Suprapubic skin (tissue), 4 donors: ENCODE data around the gene DDX31. TPM values are rescaled to one million over a fixed set of nuclear protein-coding genes. Genes with fewer than 3 reads are reported as not detected.

Source experiments
- DNase-seq, 2 donors: peaks; one replicate each; pipeline ENCODE4 v3.0.0-alpha.2; 2019; ENCODE audit warnings: low spot score in 2 of 2
- H3K27ac ChIP-seq: fragments of 200-600 bp; sonication (generic); one replicate; pipeline ENCODE4 v1.5.1; 2019
- H3K27me3 ChIP-seq: fragments of 200-600 bp; sonication (generic); one replicate; pipeline ENCODE4 v1.5.1; 2019
- H3K36me3 ChIP-seq: fragments of 200-600 bp; sonication (generic); one replicate; pipeline ENCODE4 v1.5.1; 2019
- H3K4me1 ChIP-seq: fragments of 200-600 bp; sonication (generic); one replicate; pipeline ENCODE4 v1.5.1; 2019
- H3K4me3 ChIP-seq: fragments of 200-600 bp; sonication (generic); one replicate; pipeline ENCODE4 v1.5.1; 2019; ENCODE audit warnings: mild to moderate bottlenecking
- H3K9me3 ChIP-seq: fragments of 200-600 bp; sonication (generic); one replicate; pipeline ENCODE4 v1.5.1; 2019
- EP300 ChIP-seq: sonication (generic); formaldehyde crosslinking; IDR thresholded peaks from one replicate; pipeline ENCODE4 v1.6.1; 2017; ENCODE audit warnings: antibody characterized with exemption
- POLR2A ChIP-seq, 2 donors: fragments of 450-650 bp; IDR thresholded peaks; one replicate each; pipeline ENCODE4 v1.6.1; 2017; ENCODE audit warnings: antibody characterized with exemption in 2 of 2, mild to moderate bottlenecking in 2 of 2, moderate library complexity in 2 of 2
- POLR2AphosphoS5 ChIP-seq, 3 donors: sonication (generic); formaldehyde crosslinking; IDR thresholded peaks; one replicate each; pipeline ENCODE4 v1.6.1; 2017; ENCODE audit warnings: antibody characterized with exemption in 3 of 3
- WGBS: methylation state at CpG from one replicate; pipeline ENCODE4 v1.1.5; 2018; 5-methylcytosine and 5-hydroxymethylcytosine counted together
- total RNA-seq, 4 donors: library from RNA; depleted of rRNA; stranded (reverse); fragments of >200 nt; gene quantifications; one replicate each; pipeline ENCODE4 v1.1.0, GENCODE V29; 2016
- TF ChIP-seq, protein P1 (sequence below), 2 donors: fragments of 200-600 bp in 1 of 2; fragments of 450-650 bp in 1 of 2; sonication (generic) in 1 of 2; IDR thresholded peaks; one replicate each; pipeline ENCODE4 v1.5.1; 2016 to 2019; ENCODE audit warnings: antibody characterized with exemption in 2 of 2, mild to moderate bottlenecking in 1 of 2, moderate library complexity in 1 of 2

DDX31 gene
- total RNA-seq, 4 donors from 2014 or later: 18.6 to 35.8 (median 20.5) TPM

DNA sequence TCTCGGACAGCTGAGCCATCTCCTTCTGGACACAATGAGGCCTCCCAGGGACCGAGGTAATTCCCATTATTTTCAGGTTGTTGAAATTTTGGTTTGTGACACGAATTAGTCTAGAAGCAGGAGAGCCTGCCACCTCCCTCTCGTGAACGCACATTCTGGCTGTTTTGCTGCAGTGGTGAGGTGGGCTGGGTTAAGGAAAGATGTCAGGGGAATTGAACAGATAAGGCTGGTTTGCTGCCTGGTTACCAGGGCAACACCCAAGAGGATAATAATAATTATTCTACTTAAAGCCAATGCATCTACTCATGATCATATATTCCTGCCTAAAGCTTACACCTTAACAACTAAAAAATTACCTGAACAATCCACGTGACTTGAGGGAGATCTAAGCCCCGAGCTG, 38.1 kb downstream of the DDX31 start:
- Histone ChIP-seq H3K36me3 (peaks cover 64% of the 10 kb centered on the region), H3K27me3 (no peaks in the 10 kb centered on the region), H3K4me1 (no peaks in the 10 kb centered on the region), H3K4me3 (no peak overlapping the region), H3K9me3 (no peaks in the 10 kb centered on the region), H3K27ac (no peak overlapping the region)
- WGBS: 86% methylated on average over 7 of the region's 7 CpGs
- TF ChIP-seq, protein P1, sequence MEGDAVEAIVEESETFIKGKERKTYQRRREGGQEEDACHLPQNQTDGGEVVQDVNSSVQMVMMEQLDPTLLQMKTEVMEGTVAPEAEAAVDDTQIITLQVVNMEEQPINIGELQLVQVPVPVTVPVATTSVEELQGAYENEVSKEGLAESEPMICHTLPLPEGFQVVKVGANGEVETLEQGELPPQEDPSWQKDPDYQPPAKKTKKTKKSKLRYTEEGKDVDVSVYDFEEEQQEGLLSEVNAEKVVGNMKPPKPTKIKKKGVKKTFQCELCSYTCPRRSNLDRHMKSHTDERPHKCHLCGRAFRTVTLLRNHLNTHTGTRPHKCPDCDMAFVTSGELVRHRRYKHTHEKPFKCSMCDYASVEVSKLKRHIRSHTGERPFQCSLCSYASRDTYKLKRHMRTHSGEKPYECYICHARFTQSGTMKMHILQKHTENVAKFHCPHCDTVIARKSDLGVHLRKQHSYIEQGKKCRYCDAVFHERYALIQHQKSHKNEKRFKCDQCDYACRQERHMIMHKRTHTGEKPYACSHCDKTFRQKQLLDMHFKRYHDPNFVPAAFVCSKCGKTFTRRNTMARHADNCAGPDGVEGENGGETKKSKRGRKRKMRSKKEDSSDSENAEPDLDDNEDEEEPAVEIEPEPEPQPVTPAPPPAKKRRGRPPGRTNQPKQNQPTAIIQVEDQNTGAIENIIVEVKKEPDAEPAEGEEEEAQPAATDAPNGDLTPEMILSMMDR (IDR thresholded peaks at IDR 0.05): no peak
- TF ChIP-seq POLR2AphosphoS5 (IDR thresholded peaks at IDR 0.05) (no peak), EP300 (no peak), POLR2A (IDR thresholded peaks at IDR 0.05) (no peak)
- DNase-seq: no peak

DNA sequence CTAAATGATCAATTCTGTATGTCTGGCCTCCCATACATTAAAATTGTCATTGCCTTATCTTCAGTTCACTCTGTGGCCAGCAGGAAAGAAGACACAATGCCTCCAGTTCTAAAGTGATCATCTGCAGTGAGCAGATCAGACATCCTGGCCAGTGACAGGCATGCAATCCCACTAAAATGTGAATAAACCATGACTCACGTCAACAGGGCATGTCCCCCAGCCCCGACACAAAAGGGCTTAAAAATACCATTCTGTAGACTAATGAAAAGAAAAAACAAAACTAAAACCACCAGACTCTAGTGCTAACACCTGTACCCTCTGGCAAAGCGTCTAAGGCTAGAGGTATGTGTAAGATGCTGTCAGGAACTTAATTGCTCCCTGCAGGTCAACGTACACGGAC, 38.5 kb downstream of the DDX31 start:
- 88% methylated on average over 5 of the region's 5 CpGs for WGBS
- no peaks in the 10 kb centered on the region for H3K4me1 ChIP-seq
- H3K36me3 ChIP-seq: peaks cover 63% of the 10 kb centered on the region
- H3K9me3 ChIP-seq: no peaks in the 10 kb centered on the region
- DNase-seq: no peak
- H3K27ac ChIP-seq: no peak overlapping the region
- no peak overlapping the region for H3K4me3 ChIP-seq
- no peak for TF ChIP-seq POLR2A (IDR thresholded peaks at IDR 0.05)
- no peak for TF ChIP-seq EP300
- no peaks in the 10 kb centered on the region for H3K27me3 ChIP-seq

DNA sequence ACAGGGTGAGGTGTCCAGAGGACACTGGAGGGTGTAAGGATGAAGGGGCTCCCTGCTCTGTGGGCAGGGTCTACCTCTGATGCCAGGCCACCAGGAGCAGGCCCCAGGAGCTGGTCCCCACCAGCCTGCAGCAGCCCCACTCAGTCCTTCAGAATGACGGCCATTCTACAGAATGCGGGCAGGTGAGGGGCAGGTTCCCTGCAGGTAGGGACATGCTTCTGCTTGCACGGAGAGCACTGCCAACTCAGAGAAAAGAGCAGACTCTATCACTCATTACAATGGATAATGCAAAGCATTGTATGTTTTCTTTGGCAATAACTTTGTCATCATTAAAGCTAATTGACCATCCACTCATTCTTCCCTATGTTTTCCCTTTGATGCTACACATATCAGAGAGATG, 39.0 kb downstream of the DDX31 start:
- Histone ChIP-seq H3K27ac (no peak overlapping the region), H3K36me3 (peaks cover 58% of the 10 kb centered on the region), H3K9me3 (no peaks in the 10 kb centered on the region), H3K4me1 (no peaks in the 10 kb centered on the region), H3K27me3 (no peaks in the 10 kb centered on the region), H3K4me3 (no peak overlapping the region)
- no peak for DNase-seq
- WGBS: 78% methylated on average over 3 of the region's 3 CpGs
- TF ChIP-seq POLR2A (IDR thresholded peaks at IDR 0.05) (no peak), EP300 (no peak), POLR2AphosphoS5 (IDR thresholded peaks at IDR 0.05) (no peak)
- TF ChIP-seq, protein P1 (IDR thresholded peaks at IDR 0.05): no peak

DNA sequence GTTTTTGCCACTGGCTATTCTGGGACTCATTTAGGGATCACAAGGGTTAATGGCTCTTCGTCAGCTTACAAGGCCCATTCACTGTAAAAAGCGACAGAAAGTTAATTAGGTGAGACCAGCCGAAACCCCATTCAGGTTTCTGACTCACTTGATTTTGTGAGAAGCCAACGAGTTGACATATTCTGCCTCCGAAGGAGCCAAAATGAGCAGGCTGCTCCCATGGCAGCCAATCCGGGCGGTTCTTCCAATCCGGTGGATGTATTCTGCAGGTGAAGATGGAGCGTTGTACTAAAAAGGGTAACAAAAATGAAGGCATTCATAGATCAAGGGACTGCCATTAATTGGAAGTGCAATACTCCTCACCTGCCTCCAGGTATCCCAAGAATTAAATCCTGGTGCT, 39.7 kb downstream of the DDX31 start:
- no peak for DNase-seq
- H3K4me3 ChIP-seq: no peak overlapping the region
- H3K27ac ChIP-seq: no peak overlapping the region
- 90% methylated on average over 9 of the region's 9 CpGs for WGBS
- H3K27me3 ChIP-seq: no peaks in the 10 kb centered on the region
- peaks cover 61% of the 10 kb centered on the region for H3K36me3 ChIP-seq
- H3K9me3 ChIP-seq: no peaks in the 10 kb centered on the region
- no peaks in the 10 kb centered on the region for H3K4me1 ChIP-seq
- TF ChIP-seq, protein P1 (IDR thresholded peaks at IDR 0.05): no peak

DNA sequence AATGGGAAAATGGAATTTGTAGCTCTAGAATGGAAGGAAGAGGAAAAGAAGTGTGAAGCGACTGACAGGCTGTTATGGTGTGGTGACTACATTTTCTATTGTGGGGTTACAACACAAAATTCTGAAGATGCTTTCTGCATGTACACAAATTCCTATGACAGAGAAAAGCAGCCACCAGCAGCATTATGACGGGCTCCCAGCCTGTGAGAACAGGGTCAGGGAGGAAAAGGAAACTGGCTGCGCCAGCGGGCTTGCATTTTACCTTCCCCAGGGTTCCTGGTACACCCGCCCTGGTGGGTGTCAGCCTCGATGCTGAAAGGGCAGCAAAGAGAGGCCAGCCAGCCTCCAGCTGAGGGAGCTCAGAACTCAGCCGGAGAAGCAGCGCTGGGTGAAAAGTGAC, 41.0 kb downstream of the DDX31 start:
- Histone ChIP-seq H3K36me3 (peaks cover 64% of the 10 kb centered on the region), H3K4me3 (no peak overlapping the region), H3K27me3 (no peaks in the 10 kb centered on the region), H3K4me1 (no peaks in the 10 kb centered on the region), H3K27ac (no peak overlapping the region), H3K9me3 (no peaks in the 10 kb centered on the region)
- no peak for TF ChIP-seq EP300
- TF ChIP-seq, protein P1 (IDR thresholded peaks at IDR 0.05): no peak
- no peak for TF ChIP-seq POLR2A (IDR thresholded peaks at IDR 0.05)
- no peak for TF ChIP-seq POLR2AphosphoS5 (IDR thresholded peaks at IDR 0.05)
- no peak for DNase-seq
- WGBS: 95% methylated on average over 8 of the region's 8 CpGs

DNA sequence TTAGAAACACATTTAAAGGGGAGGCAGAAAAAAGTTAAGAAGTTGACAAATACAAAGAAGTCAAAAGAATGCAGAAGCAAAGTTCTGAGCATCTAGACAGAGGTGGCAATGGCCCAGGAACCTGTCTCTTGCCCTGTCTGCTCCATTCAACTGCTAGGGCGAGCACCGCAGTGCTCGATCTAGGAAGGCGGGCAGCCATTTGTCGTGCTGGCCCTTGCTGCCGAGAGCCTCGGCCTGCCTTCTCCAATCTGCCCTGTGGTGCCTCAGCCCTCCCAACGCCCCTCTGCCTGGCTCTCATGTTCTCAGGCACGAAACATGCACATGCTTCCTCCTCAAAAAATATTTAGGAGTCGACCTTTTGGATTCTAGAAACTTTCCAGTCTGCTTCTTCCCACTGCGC, 42.2 kb downstream of the DDX31 start:
- no peaks in the 10 kb centered on the region for H3K9me3 ChIP-seq
- no peak overlapping the region for H3K27ac ChIP-seq
- DNase-seq: no peak
- no peaks in the 10 kb centered on the region for H3K27me3 ChIP-seq
- TF ChIP-seq EP300: no peak
- no peak for TF ChIP-seq POLR2A (IDR thresholded peaks at IDR 0.05)
- TF ChIP-seq POLR2AphosphoS5 (IDR thresholded peaks at IDR 0.05): no peak
- TF ChIP-seq, protein P1 (IDR thresholded peaks at IDR 0.05): no peak
- H3K36me3 ChIP-seq: peaks cover 73% of the 10 kb centered on the region
- no peak overlapping the region for H3K4me3 ChIP-seq
- H3K4me1 ChIP-seq: no peaks in the 10 kb centered on the region
- WGBS: 87% methylated on average over 11 of the region's 11 CpGs
